Activated naive CD8-positive, alpha-beta T cell (primary cell): ENCODE results near the gene RTL9.

ENCODE experiments used
- H3K27ac Mint-ChIP-seq: one replicate; pipeline ENCODE4 v1.8.0; 2021; ENCODE audit warnings: mixed read lengths
- H3K27me3 Mint-ChIP-seq: one replicate; pipeline ENCODE4 v1.8.0; 2021; ENCODE audit warnings: mixed read lengths
- H3K36me3 Mint-ChIP-seq: one replicate; pipeline ENCODE4 v1.8.0; 2021; ENCODE audit warnings: mixed read lengths
- H3K4me1 Mint-ChIP-seq: one replicate; pipeline ENCODE4 v1.8.0; 2021; ENCODE audit warnings: low read depth, mixed read lengths
- H3K4me3 Mint-ChIP-seq: one replicate; pipeline ENCODE4 v1.8.0; 2021; ENCODE audit warnings: mild to moderate bottlenecking, mixed read lengths
- H3K9me3 Mint-ChIP-seq: one replicate; pipeline ENCODE4 v1.8.0; 2021; ENCODE audit warnings: low read depth, mixed read lengths

The RTL9 gene

GRCh38 chrX:110407910-110408545 is 49.4 kb downstream of the RTL9 start:
- Mint-ChIP-seq H3K36me3 (no peaks in the 10 kb centered on the region), H3K4me3 (no peak overlapping the region), H3K4me1 (peaks cover under 1% of the 10 kb centered on the region), H3K9me3 (no peaks in the 10 kb centered on the region), H3K27ac (no peak overlapping the region), H3K27me3 (no peaks in the 10 kb centered on the region)
